Esophagus muscularis mucosa (tissue), 4 donors: ENCODE data around the gene SPINDOC. TPM values are rescaled to one million over a fixed set of nuclear protein-coding genes. Genes with fewer than 3 reads are reported as not detected.
A peak's percentile ranks its signal among the peaks of the same experiment; 100 is the strongest.

Experiments used
- DNase-seq: peaks from one replicate; pipeline ENCODE4 v3.0.0-alpha.2; 2017; ENCODE audit errors: extremely low spot score
- H3K27ac ChIP-seq, 4 donors: fragments of 200-600 bp; sonication (generic); replicated peaks in 1 of 4; 1 replicate in 3 of 4; 2 replicates in 1 of 4; pipeline ENCODE4 v1.5.1; 2016 to 2019; ENCODE audit warnings: mild to moderate bottlenecking in 1 of 4
- H3K27me3 ChIP-seq, 4 donors: fragments of 200-600 bp; sonication (generic); one replicate each; pipeline versions ENCODE4 v1.5.1 to v1.6.0; 2016 to 2019
- H3K36me3 ChIP-seq, 4 donors: fragments of 200-600 bp; sonication (generic); one replicate each; pipeline ENCODE4 v1.5.1; 2016 to 2019
- H3K4me1 ChIP-seq, 4 donors: fragments of 200-600 bp; sonication (generic); one replicate each; pipeline ENCODE4 v1.5.1; 2016 to 2019
- H3K4me3 ChIP-seq, 4 donors: fragments of 200-600 bp; sonication (generic); 1 replicate in 2 of 4; 2 replicates in 2 of 4; pipeline ENCODE4 v1.5.1; 2016 to 2019; ENCODE audit warnings: mild to moderate bottlenecking in 4 of 4, moderate library complexity in 1 of 4
- H3K9me3 ChIP-seq, 4 donors: fragments of 200-600 bp; sonication (generic); 1 replicate in 3 of 4; 2 replicates in 1 of 4; pipeline ENCODE4 v1.5.1; 2016 to 2019
- EP300 ChIP-seq: sonication (generic); formaldehyde crosslinking; IDR thresholded peaks from one replicate; pipeline ENCODE4 v1.6.1; 2017; ENCODE audit warnings: antibody characterized with exemption
- POLR2A ChIP-seq: fragments of 450-650 bp; IDR thresholded peaks from one replicate; pipeline ENCODE4 v1.6.1; 2017; ENCODE audit warnings: antibody characterized with exemption, moderate library complexity, mild to moderate bottlenecking, low read depth
- POLR2AphosphoS5 ChIP-seq, 2 donors: sonication (generic); formaldehyde crosslinking; IDR thresholded peaks; one replicate each; pipeline ENCODE4 v1.6.1; 2017; ENCODE audit warnings: antibody characterized with exemption in 2 of 2
- WGBS: methylation state at CpG from one replicate; pipeline ENCODE4 v1.1.5; 2018; 5-methylcytosine and 5-hydroxymethylcytosine counted together
- intact Hi-C: fragments of 100-400 bp; cut with DNase I; formaldehyde crosslinking; loops from one replicate; pipeline ENCODE4 v1.15.1; 2023
- total RNA-seq, 4 donors: library from RNA; depleted of rRNA; stranded (reverse); fragments of >200 nt; gene quantifications; one replicate each; pipeline versions ENCODE4 v1.1.0 to v1.2.1, GENCODE V29; 2016
- TF ChIP-seq, protein P1 (sequence below), 3 experiments: fragments of 200-600 bp in 2 of 3; fragments of 450-650 bp in 1 of 3; sonication (generic) in 2 of 3; IDR thresholded peaks; one replicate each; pipeline ENCODE4 v1.5.1; 2017 to 2019; ENCODE audit warnings: antibody characterized with exemption in 3 of 3, mild to moderate bottlenecking in 2 of 3, moderate library complexity in 1 of 3

The SPINDOC gene
- total RNA-seq, 4 donors from 2014 or later: 12.0 to 25.8 (median 18.6) TPM

DNA sequence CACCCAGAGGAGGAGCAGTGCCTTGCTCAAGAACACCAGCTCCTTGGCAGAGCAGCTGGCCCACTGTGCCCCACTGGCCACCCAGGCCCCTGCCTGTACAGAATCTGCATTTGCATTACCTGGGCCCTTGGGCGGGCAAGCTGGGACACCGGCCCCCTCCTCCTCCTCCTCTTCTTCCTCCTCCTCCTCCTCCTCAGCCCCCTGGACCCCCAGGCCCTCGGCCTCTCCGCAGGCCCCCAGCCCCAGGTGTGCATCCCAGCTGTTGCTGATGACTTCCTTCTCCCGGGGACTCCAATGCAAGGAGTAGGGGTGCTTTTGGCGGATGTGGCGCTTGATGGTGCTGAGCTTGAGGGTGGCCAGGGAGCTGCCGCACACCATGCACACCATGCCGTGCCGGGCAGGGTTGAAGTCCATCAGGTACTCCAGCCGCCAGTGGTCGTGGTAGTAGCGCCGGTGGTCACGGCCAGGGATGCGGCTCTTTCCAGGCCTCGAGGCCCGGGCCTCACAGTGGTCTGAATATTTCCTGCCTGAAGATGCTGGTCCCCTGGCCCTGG lies 47.5 kb upstream of the SPINDOC start:
- no peak overlapping the region for H3K4me3 ChIP-seq
- WGBS: 81% methylated on average over 7 of the region's 18 CpGs
- H3K4me1 ChIP-seq: peaks cover 51 to 76% (median 75%) of the 10 kb centered on the region in 4 donors
- peaks cover 0 to 26% (median 2%) of the 10 kb centered on the region in 4 donors for H3K36me3 ChIP-seq
- TF ChIP-seq POLR2A (no peak), POLR2AphosphoS5 (IDR thresholded peaks at IDR 0.05) (no peak), EP300 (no peak)
- TF ChIP-seq, protein P1, sequence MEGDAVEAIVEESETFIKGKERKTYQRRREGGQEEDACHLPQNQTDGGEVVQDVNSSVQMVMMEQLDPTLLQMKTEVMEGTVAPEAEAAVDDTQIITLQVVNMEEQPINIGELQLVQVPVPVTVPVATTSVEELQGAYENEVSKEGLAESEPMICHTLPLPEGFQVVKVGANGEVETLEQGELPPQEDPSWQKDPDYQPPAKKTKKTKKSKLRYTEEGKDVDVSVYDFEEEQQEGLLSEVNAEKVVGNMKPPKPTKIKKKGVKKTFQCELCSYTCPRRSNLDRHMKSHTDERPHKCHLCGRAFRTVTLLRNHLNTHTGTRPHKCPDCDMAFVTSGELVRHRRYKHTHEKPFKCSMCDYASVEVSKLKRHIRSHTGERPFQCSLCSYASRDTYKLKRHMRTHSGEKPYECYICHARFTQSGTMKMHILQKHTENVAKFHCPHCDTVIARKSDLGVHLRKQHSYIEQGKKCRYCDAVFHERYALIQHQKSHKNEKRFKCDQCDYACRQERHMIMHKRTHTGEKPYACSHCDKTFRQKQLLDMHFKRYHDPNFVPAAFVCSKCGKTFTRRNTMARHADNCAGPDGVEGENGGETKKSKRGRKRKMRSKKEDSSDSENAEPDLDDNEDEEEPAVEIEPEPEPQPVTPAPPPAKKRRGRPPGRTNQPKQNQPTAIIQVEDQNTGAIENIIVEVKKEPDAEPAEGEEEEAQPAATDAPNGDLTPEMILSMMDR (IDR thresholded peaks at IDR 0.05): no peak
- peak overlapping the region; percentile 86 to 93 (median 92) for H3K27ac ChIP-seq
- intact Hi-C loops: loop anchor here (5.0 to 10.0 kb wide), 2 partner anchors 182 to 389 kb away; no protein-coding TSS in a partner anchor
- H3K9me3 ChIP-seq: no peaks in the 10 kb centered on the region
- H3K27me3 ChIP-seq: no peaks in the 10 kb centered on the region
- no peak for DNase-seq

DNA sequence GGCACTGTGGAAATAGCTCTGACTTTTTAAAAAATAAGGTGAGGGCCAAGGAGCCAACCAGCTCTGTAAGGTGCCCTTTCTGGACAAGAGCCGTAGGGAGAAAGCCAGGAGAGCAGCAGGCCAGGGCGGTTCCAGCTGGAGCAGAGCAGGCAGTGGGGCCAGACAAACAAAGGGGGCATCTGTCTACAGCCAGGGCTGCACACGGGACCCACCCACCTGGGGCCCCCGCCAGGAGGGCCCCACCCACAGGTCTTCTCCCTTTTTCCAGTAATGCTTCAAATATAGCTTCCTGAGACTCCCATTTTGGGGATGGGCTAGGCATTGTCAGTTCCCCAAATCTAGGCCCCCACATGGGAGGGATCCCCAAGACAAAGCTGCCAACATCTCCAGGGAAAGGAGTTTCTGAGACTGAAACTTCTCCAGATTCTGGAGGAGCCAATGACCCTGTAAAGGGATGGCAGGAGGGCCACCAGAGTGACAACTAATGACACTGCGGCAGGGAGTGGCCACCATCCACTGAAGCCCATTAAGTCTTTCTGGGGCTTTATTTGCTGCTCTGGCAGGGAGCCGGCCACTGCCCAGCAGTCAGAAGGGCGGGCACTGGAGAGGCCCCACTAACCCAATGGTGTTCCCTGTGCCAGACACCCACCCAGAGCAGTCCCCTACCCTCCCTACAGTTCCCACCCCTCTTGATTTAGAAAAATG lies 46.6 kb upstream of the SPINDOC start:
- Histone ChIP-seq H3K27ac (peak overlapping the region; percentile 86 to 93 (median 92)), H3K36me3 (peaks cover 0 to 17% (median 2%) of the 10 kb centered on the region in 4 donors), H3K4me1 (peaks cover 51 to 73% (median 70%) of the 10 kb centered on the region in 4 donors), H3K9me3 (no peaks in the 10 kb centered on the region), H3K4me3 (peak overlapping the region; percentile 77 to 99 (median 85)), H3K27me3 (no peaks in the 10 kb centered on the region)
- WGBS: 61% methylated on average over 3 of the region's 7 CpGs
- DNase-seq: no peak
- intact Hi-C loops: loop anchor here (5.0 to 10.0 kb wide), 2 partner anchors 181 to 388 kb away; no protein-coding TSS in a partner anchor
- TF ChIP-seq POLR2A (no peak), EP300 (no peak), POLR2AphosphoS5 (IDR thresholded peaks at IDR 0.05) (no peak)
- TF ChIP-seq, protein P1 (IDR thresholded peaks at IDR 0.05): no peak

DNA sequence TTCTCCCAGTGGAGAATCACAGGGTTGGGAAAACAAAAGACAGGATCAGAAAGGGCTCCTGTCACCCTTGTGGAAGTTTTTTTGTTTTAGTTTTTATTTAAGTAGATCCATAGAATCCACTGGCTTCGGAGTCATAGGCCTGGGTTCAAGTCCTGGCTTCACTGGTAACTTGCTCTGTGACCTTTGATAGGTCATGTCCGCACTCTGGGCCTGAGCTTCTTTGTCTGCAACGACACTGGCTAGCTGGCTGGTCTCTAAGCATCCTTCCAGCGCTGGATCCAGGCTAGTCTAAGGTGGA lies 46.0 kb upstream of the SPINDOC start:
- peaks cover 45 to 68% (median 64%) of the 10 kb centered on the region in 4 donors for H3K4me1 ChIP-seq
- peak overlapping the region; percentile 77 to 99 (median 85) for H3K4me3 ChIP-seq
- TF ChIP-seq EP300 (no peak), POLR2AphosphoS5 (IDR thresholded peaks at IDR 0.05) (no peak), POLR2A (no peak)
- TF ChIP-seq, protein P1 (IDR thresholded peaks at IDR 0.05): no peak
- H3K27me3 ChIP-seq: no peaks in the 10 kb centered on the region
- no peaks in the 10 kb centered on the region for H3K9me3 ChIP-seq
- intact Hi-C loops: loop anchor here (5.0 to 10.0 kb wide), 2 partner anchors 180 to 388 kb away; no protein-coding TSS in a partner anchor
- WGBS: 14% methylated on average over 4 of the region's 4 CpGs
- DNase-seq: no peak
- peaks cover 0 to 16% (median 2%) of the 10 kb centered on the region in 4 donors for H3K36me3 ChIP-seq
- peak overlapping the region; percentile 86 to 93 (median 92) for H3K27ac ChIP-seq

DNA sequence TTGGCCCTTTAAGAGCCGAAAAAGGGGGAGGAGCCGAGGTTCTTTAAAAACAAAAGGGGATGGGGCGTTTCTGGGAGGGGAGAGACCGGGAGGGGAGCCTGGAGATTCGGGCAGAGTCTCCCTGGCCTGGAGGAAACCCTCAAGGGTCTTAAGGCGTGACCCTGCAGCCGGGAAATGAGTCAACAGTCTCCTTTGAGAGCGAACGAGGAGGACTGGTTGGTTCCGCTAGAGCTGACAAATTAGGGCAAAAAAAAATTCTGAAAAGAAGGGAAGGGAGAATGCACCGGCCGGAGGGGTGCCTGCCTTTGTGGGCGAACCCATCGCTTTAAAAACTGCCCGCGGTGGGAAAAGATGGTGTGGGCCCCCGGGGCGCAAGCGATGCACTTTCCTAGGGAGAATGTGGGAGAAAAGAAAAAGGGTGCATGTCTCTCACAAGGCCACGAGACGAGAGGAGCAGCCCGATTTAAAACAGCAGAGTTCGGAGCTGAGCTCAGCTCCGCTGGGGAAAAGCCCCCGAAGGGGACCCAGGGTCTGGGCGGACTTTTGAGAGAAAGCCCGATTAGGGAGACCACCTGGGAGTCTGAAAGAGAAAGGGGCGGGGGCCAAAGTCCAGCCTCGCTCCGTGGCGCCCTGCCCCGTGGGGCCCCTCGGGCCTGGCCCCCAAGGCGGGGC lies 45.6 kb upstream of the SPINDOC start:
- WGBS: under 1% methylated on average over 33 of the region's 34 CpGs
- H3K4me3 ChIP-seq: peak overlapping the region; percentile 77 to 99 (median 85)
- H3K27me3 ChIP-seq: no peaks in the 10 kb centered on the region
- peaks cover 0 to 16% (median 2%) of the 10 kb centered on the region in 4 donors for H3K36me3 ChIP-seq
- no peak for TF ChIP-seq POLR2A
- TF ChIP-seq POLR2AphosphoS5 (IDR thresholded peaks at IDR 0.05): peak; percentile 23 to 72
- DNase-seq: no peak
- intact Hi-C loops: loop anchor here (2.0 to 10.0 kb wide), 3 partner anchors 45 to 387 kb away; partner anchors contain the start of gene SPINDOC
- peak overlapping the region; percentile 86 to 93 (median 92) for H3K27ac ChIP-seq
- no peaks in the 10 kb centered on the region for H3K9me3 ChIP-seq
- peaks cover 40 to 63% (median 60%) of the 10 kb centered on the region in 4 donors for H3K4me1 ChIP-seq
